IPS DF 19.7 (cell line): Measurements from ENCODE around the gene MYO1A.
"Not testable (repeated sequence)": the region's sequence is repeated elsewhere in the genome, so short reads cannot be mapped to it uniquely, and the experiment has no call there.

Experiments used
- DNase-seq: peaks from one replicate; pipeline ENCODE4 v3.0.0-alpha.2; 2013; ENCODE audit warnings: low read depth, low spot score

The MYO1A gene

GRCh38 chr12:57046947-57047890 lies 2.7 kb downstream of the MYO1A start:
- no peak for DNase-seq

GRCh38 chr12:57046086-57046791 lies 3.7 kb downstream of the MYO1A start:
- DNase-seq, result no peak

GRCh38 chr12:57044889-57045288 lies 5.0 kb downstream of the MYO1A start:
- no peak for DNase-seq

DNA sequence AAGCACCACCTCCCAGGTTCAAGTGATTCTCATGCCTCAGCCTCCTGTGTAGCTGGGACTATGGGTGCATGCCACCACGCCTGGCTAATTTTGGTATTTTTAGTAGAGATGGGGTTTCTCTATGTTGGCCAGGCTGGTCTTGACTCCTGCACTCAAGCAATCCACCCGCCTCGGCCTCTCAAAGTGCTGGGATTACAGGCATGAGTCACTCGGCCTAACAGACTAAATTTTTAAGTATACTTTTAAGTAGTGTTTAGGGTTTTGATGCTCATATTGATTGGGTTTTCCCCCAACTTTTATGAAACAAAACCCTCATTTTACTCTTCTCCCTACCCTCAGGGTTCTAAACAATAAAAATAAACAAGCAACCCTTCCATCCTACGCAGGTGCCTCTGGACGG lies 5.5 kb downstream of the MYO1A start:
- DNase-seq, result no peak

DNA sequence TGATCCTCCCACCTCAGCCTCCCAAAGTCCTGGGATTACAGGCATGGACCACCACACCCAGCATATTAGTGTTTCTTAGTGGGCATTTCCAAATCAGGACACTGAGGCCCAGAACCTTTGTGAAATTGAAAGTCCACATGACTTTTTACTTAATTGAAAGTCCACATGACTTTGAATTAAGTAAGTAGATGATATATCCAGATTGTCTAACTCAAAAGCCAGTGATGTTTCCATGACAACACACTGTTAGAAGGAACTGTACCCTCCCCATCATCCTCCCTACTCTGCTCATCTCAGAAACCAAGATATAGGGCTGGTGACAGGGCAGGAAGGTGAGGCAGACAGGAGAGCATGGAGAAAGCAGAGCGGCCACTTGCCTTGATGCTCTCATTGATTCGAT lies 7.2 kb downstream of the MYO1A start:
- DNase-seq, result no peak

DNA sequence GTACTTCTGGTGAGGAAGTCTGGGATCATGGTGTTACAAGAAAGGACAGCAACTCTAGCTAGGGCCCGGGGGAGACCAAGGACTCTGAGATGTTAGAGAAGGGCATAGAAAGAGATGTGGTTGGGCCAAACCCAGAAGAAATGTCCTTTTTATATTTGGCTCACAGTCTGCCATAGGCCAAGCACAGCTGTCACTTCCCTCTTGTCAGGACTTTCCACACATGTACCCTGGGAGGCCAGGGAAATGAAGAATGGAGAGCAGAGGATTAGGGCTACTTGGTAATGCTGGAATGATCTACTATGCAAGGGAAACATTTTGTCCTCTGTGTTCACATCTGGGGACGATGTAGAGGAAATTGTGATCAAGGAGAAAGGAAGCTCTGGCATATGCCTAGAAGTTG lies 9.2 kb downstream of the MYO1A start:
- DNase-seq, result no peak

DNA sequence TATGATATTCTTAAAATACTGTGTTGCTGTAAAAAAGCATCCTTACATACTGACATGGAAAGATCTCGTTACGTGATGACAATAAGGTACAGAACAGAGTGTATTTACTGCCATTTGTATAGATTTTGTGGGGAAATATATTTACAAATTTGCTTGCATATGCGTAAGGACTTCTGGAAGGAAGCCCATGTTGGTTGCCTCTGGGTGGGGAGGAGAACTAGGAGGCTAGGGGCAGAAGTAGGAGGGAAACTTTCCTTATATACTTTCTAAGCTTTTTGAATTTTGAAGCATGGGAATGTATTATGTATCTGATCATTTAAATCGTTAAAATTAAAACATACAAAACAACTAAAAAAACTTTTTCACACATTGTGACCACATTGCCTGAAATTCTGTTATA lies 9.7 kb downstream of the MYO1A start:
- no peak for DNase-seq

DNA sequence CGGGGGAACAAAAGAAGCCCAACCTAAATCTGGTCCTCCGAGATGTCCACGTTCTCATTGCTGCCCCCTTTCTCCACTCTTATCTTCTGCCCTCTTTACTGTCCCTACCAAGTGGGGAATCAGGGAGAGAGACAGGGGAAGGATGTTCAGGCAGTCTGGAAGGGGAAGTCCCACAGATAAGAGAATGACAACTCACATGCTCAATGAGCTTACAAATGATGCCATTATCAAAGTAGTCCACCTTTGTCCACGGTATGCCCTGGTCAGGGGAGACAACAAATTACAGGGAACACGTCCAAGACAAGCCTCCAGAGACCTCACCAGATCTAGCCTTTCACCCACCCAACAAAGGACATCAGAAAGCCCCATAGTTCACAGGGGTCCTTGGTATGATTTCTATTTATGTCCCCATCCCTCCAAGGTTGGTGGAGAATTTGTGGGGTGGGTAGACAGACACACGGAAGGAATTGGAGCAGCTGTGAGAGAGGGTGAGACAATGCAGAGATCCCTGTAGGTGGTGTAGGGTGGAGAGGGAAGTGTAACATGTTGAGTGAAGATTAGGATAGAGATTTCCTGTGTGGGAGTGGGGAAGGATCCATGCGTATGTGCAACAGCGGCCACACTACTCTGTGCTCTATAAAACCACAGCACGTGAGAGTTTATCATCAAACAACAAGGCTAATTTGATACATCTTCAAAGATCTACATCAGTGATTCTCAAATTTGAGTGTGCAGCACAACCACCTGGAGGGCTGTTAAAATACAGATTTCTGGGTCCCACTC lies 10.7 kb downstream of the MYO1A start:
- no peak for DNase-seq

- DNase-seq, result no peak
Observed at GRCh38 chr12:57037264-57037663, 12.7 kb downstream of the MYO1A start.

DNA sequence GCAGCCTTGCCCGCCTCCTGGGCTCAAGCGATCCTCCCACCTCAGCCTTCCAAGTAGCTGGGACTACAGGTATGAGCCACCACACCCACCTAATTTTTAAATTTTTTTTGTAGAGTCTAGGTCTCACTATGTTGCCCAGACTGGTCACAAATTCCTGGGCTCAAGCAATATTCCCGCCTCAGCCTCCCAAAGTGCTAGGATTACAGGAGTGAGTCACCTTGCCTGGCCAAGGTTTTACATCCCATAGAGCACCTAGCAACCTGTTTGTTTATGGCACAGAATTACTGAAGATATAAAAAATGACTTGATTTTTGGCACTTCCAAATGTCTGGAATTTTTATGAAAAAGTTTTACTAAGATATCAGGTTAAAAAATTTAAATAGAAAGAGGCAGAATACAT lies 16.5 kb downstream of the MYO1A start:
- no peak for DNase-seq

GRCh38 chr12:57031789-57032188 lies 18.1 kb downstream of the MYO1A start:
- DNase-seq, result no peak

DNA sequence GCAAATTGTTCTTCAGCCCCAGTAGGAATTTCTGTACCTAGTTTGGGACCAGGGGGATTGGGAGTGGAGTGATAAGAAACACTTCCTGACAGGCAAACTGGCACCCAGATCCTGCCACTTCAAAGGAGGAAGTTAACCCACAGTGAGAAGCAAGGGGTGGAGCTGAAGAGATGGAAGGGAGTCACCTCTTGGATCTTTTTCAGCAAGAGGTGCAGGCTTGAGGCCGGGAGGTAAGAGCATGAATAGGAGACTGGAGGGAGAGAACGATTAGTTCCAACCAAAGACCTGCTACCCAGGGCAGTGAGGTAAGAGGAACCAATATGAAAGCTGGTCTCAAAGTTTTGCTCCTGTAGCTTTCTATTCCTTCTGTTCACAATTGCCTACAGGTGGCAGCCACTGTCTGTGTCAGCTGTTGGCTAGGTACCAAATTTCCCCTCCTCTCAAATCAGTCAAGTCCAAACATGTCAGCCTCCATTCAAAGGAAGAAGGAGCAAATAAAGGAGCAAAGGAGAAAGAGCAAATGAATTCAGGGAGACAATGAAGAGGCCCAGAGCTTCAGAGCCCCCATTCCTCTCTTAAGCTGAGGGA lies 18.7 kb downstream of the MYO1A start:
- no peak for DNase-seq

DNA sequence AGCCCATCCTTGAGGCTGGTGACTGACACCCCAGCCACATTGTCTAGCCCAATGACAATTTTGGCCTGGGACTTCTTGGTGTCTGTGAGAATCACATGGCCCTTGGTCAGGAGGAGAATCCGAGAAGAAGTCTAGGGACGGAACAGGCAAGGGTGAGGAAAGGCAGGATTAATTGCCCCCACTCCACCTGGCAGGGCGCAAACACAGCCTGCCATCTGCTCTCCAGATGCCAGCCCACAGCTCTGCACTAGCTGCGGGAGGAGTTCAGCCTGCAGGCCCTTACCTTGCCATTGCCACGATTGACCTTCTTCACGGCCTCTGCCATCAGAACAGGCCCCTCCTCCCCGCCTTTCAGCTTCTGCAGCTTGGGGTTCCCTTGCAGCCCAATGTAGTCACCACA lies 20.5 kb downstream of the MYO1A start:
- no peak for DNase-seq

- no peak for DNase-seq
Observed at GRCh38 chr12:57027805-57028153, 22.1 kb downstream of the MYO1A start.

DNA sequence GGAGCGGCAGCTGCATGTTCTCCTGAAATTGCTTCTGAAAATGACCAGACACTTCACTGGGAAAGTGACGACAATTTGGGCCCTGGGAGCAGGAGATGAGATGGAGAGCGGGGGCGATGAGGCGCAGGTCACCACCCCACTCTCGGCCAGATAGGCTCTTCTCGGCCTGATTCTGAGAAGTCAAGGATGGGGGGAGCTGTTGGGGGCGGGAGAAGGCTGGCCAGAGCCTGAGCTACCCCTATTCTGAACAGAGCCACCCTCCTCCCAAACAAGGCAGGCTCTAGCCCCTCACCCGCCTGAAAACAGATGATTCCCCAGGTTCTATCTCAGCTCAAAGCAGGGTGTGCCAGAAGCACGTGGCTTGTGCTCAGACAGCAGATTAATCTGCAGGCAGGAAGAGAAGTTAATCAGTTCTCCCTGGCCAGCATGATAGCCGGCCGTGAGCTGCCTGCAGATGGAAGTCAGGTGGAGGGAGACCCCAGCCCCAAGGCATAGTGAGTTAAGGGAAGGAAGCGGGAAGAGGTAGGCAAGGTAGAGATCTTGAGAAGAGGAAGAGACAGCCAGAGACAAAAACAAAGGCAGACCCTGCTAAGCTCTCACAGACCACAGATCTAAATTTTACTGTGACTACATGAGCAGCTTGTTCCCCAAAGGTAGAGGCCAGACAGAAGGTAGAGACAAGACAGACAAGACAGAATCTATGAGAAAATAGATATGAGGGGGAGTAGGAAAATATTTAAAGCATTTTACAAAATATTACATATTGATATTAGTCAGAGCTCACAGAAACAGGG lies 22.7 kb downstream of the MYO1A start:
- no peak for DNase-seq

GRCh38 chr12:57025196-57025595 lies 24.7 kb downstream of the MYO1A start:
- DNase-seq, result no peak

- DNase-seq, result not testable (repeated sequence)
Observed at GRCh38 chr12:57022324-57022723, 27.6 kb downstream of the MYO1A start.

- no peak for DNase-seq
Observed at GRCh38 chr12:57019983-57020719, 29.8 kb downstream of the MYO1A start.

DNA sequence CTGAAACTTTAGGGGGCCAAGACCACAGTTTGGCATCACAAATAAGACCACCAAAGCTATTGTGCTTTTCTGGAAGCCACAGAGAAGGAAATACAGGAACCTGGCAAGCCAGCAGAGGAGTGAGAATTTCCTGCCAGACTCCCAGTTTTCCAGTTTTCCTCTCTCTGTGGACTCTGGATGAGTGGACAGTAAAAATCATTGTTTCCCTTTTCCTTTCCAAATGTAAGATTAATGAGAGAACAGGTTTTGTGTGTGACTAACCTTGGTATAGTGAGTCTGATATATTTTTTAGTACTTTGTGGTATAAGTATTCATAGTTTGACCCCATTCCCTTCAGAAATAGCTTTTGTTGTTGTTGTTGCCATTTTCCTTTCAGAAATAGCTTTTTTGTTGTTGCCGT lies 31.0 kb downstream of the MYO1A start:
- DNase-seq, result no peak

DNA sequence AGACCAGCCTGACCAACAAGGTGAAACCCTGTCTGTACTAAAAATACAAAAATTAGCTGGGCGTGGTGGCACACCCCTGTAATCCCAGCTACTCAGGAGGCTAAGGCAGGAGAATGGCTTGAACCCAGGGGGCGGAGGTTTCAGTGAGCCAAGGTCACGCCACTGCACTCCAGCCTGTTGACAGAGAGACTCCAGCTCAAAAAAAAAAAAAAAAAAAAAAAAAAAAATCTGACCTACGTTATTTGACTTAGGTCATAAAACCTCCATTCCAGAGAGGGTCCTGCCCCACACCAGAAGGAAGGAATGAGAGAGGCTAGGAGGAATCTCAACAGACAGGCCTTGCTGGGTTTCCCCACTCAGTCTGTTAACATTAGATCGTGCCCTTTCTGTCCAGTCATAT lies 31.6 kb downstream of the MYO1A start:
- DNase-seq, result not testable (repeated sequence)
